Type B pancreatic cell (in vitro differentiated cells): Measurements from ENCODE around the gene NUMBL. TPM values are rescaled to one million over a fixed set of nuclear protein-coding genes. Genes with fewer than 3 reads are reported as not detected.

ENCODE experiments used
- DNase-seq: peaks from one replicate; pipeline ENCODE4 v3.0.0; 2021; ENCODE audit warnings: mixed read lengths; ENCODE audit not compliant: unreplicated experiment; ENCODE audit errors: extremely low spot score
- H3K27ac Mint-ChIP-seq: 2 replicates; pipeline ENCODE4 v1.8.0; 2021; ENCODE audit warnings: mild to moderate bottlenecking, mixed read lengths
- H3K27me3 Mint-ChIP-seq: 2 replicates; pipeline ENCODE4 v1.8.0; 2021; ENCODE audit warnings: mixed read lengths
- H3K36me3 Mint-ChIP-seq: 2 replicates; pipeline ENCODE4 v1.8.0; 2021; ENCODE audit warnings: mixed read lengths
- H3K4me1 Mint-ChIP-seq: one replicate; pipeline ENCODE4 v1.8.0; 2021; ENCODE audit warnings: mixed read lengths; ENCODE audit not compliant: unreplicated experiment
- H3K4me3 Mint-ChIP-seq: 2 replicates; pipeline ENCODE4 v1.8.0; 2021; ENCODE audit warnings: mild to moderate bottlenecking, mixed read lengths
- H3K9me3 Mint-ChIP-seq: 2 replicates; pipeline ENCODE4 v1.8.0; 2021; ENCODE audit warnings: mixed read lengths
- total RNA-seq: library from RNA; stranded (reverse); gene quantifications from 2 replicates; pipeline ENCODE4 v1.2.1, GENCODE V29; 2021; ENCODE audit warnings: low replicate concordance
- TF ChIP-seq, protein P1 (sequence below): fragments of 200-600 bp; sonication (generic); conservative IDR thresholded peaks from 2 replicates; pipeline ENCODE4 v1.5.0; 2021; ENCODE audit warnings: antibody characterized with exemption, mild to moderate bottlenecking

Gene NUMBL
- total RNA-seq, 1 donor from 2014 or later = 28.9 TPM

GRCh38 chr19:40717880-40718773 is 27.7 kb upstream of the NUMBL start:
- Mint-ChIP-seq H3K27ac (peak overlapping the region; percentile 100), H3K27me3 (no peaks in the 10 kb centered on the region), H3K9me3 (no peaks in the 10 kb centered on the region), H3K36me3 (peaks cover 20% of the 10 kb centered on the region), H3K4me1 (peaks cover 42% of the 10 kb centered on the region), H3K4me3 (peak overlapping the region; percentile 97)
- TF ChIP-seq, protein P1, sequence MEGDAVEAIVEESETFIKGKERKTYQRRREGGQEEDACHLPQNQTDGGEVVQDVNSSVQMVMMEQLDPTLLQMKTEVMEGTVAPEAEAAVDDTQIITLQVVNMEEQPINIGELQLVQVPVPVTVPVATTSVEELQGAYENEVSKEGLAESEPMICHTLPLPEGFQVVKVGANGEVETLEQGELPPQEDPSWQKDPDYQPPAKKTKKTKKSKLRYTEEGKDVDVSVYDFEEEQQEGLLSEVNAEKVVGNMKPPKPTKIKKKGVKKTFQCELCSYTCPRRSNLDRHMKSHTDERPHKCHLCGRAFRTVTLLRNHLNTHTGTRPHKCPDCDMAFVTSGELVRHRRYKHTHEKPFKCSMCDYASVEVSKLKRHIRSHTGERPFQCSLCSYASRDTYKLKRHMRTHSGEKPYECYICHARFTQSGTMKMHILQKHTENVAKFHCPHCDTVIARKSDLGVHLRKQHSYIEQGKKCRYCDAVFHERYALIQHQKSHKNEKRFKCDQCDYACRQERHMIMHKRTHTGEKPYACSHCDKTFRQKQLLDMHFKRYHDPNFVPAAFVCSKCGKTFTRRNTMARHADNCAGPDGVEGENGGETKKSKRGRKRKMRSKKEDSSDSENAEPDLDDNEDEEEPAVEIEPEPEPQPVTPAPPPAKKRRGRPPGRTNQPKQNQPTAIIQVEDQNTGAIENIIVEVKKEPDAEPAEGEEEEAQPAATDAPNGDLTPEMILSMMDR = no peak
- no peak for DNase-seq

GRCh38 chr19:40717325-40717879 is 27.0 kb upstream of the NUMBL start:
- peak overlapping the region; percentile 97 for H3K4me3 Mint-ChIP-seq
- no peak for DNase-seq
- peaks cover 41% of the 10 kb centered on the region for H3K4me1 Mint-ChIP-seq
- peak overlapping the region; percentile 100 for H3K27ac Mint-ChIP-seq
- H3K27me3 Mint-ChIP-seq = no peaks in the 10 kb centered on the region
- H3K9me3 Mint-ChIP-seq = no peaks in the 10 kb centered on the region
- TF ChIP-seq, protein P1 = no peak
- peaks cover 17% of the 10 kb centered on the region for H3K36me3 Mint-ChIP-seq

DNA sequence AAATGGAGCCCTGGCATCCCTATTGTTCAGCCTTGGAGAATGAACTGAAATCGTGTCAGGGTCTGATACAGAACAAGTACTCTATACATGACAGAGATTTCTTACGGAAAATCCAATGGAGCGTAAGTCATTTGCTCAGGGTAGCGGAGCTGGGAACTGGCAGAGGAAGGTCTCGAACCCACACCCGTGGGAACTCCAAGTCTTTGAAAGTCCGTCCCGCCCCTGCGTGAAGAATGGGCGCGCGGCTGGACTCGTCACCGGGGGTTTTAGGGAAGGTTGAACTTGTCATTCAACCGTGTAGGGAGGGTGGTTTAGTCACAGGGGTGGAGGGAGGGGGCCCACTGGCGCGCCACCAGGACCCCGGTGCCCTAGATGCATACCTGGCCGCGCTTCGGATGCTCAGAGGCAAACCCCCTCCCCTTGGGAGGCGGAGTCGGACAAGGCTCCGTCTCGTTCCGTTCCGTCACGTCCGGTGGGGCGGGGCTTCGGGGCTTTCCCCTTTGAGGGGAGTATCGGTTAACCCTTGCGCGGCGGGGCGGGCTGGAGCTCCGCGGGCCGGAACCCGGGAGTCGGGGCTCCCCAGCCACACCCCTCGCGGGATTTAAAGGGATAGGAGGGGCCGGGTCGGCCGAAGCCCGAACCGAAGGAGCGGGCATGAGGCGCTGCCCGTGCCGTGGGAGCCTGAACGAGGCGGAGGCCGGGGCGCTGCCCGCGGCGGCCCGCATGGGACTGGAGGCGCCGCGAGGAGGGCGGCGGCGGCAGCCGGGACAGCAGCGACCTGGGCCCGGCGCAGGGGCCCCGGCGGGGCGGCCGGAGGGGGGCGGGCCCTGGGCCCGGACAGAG is 26.3 kb upstream of the NUMBL start, which contains the start of the genes COQ8B and ITPKC:
Gene COQ8B (minus strand): TSS at position 405 of the 843 bp plus-strand sequence. CDS start 2,254 bp downstream, outside the sequence.
Gene ITPKC (plus strand): TSS at position 631 of the 843 bp plus-strand sequence. CDS start 24 bp downstream, at position 655.
- Mint-ChIP-seq H3K36me3 (peaks cover 15% of the 10 kb centered on the region), H3K4me1 (peaks cover 36% of the 10 kb centered on the region), H3K27ac (peak within 1 kb of the TSS; percentile 100), H3K9me3 (no peaks in the 10 kb centered on the region), H3K4me3 (peak within 1 kb of the TSS; percentile 97), H3K27me3 (no peaks in the 10 kb centered on the region)
- TF ChIP-seq, protein P1 = peak; percentile 60
- peak; percentile 100 for DNase-seq

DNA sequence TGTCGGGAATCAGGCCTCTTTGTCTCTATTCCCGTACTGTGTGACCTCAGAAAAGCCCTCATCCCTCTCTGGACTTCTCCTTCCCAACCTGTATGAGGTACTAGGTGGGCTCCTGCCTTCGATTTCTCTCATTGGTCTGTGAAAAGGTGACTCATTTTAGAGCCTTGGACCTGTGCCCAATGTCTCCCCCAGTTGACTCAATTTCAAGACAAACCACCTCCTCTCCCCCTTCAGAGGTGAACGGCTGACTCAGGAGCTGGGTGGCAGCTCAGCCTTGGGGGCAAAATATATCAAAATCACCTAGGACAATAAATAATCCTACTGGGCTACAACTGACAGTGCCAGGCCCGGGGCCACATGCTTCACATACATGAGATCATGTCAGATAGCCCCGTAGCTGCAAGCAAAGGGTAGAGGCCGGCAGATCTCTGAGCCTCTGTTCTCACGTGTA is 25.6 kb upstream of the NUMBL start:
- no peaks in the 10 kb centered on the region for H3K9me3 Mint-ChIP-seq
- DNase-seq = no peak
- peak overlapping the region; percentile 100 for H3K27ac Mint-ChIP-seq
- H3K36me3 Mint-ChIP-seq = peaks cover 21% of the 10 kb centered on the region
- H3K4me3 Mint-ChIP-seq = peak overlapping the region; percentile 96
- TF ChIP-seq, protein P1 = no peak
- no peaks in the 10 kb centered on the region for H3K27me3 Mint-ChIP-seq
- H3K4me1 Mint-ChIP-seq = peaks cover 34% of the 10 kb centered on the region
